OCI-LY3 (cell line): ENCODE data around the gene PHETA2.

Source experiments
- H2AFZ ChIP-seq: fragments of 200-600, 300-600 bp; shearing (Covaris generic); 2 replicates; pipeline ENCODE4 v1.6.0; 2014; ENCODE audit warnings: antibody characterized with exemption, low read depth, low read length
- H3K27ac ChIP-seq: fragments of 200-600, 300-600 bp; sonication (generic); 2 replicates; pipeline ENCODE4 v1.5.1; 2014; ENCODE audit warnings: mild to moderate bottlenecking, low read length, moderate library complexity, mixed read lengths
- H3K27me3 ChIP-seq: fragments of 200-600, 300-600 bp; sonication (generic); 2 replicates; pipeline ENCODE4 v1.6.1; 2014; ENCODE audit warnings: low read depth, low read length, mixed read lengths
- H3K36me3 ChIP-seq: fragments of 200-600, 300-600 bp; sonication (generic); replicated peaks from 2 replicates; pipeline ENCODE3; 2014; ENCODE audit warnings: low read depth, low read length, mixed read lengths
- H3K4me1 ChIP-seq: fragments of 300-600, 200-600 bp; sonication (generic); 2 replicates; pipeline ENCODE4 v1.6.1; 2014; ENCODE audit warnings: low read length, mixed read lengths
- H3K4me2 ChIP-seq: fragments of 200-600, 300-600 bp; sonication (generic); 2 replicates; pipeline ENCODE4 v1.6.1; 2014; ENCODE audit warnings: low read length, mixed read lengths
- H3K4me3 ChIP-seq: fragments of 300-600, 200-600 bp; sonication (generic); 2 replicates; pipeline ENCODE4 v1.5.1; 2014; ENCODE audit warnings: antibody characterized with exemption, mild to moderate bottlenecking, low read length, moderate library complexity
- H3K79me2 ChIP-seq: fragments of 300-600, 200-600 bp; shearing (Covaris generic); 2 replicates; pipeline ENCODE4 v1.6.1; 2014; ENCODE audit warnings: mild to moderate bottlenecking, low read length, mixed read lengths
- H3K9ac ChIP-seq: fragments of 300-600, 200-600 bp; shearing (Covaris generic); 2 replicates; pipeline ENCODE4 v1.6.0; 2014; ENCODE audit warnings: mild to moderate bottlenecking, low read length, moderate library complexity
- H3K9me3 ChIP-seq: fragments of 200-600, 300-600 bp; shearing (Covaris generic); 2 replicates; pipeline ENCODE4 v1.6.1; 2014; ENCODE audit warnings: low read length, mixed read lengths; ENCODE audit not compliant: insufficient read depth
- H4K20me1 ChIP-seq: fragments of 200-600, 300-600 bp; sonication (generic); 2 replicates; pipeline ENCODE4 v1.6.1; 2016; ENCODE audit warnings: low read length, mixed read lengths; ENCODE audit not compliant: insufficient read depth
- EZH2phosphoT487 ChIP-seq: fragments of 200-600 bp; shearing (Covaris generic); IDR thresholded peaks from 2 replicates; pipeline ENCODE4 v1.6.1; 2018; ENCODE audit warnings: antibody characterized with exemption, mixed run types, low read depth
- TF ChIP-seq, protein P1 (sequence below): fragments of 200-600, 300-600 bp; sonication (generic); IDR thresholded peaks from 2 replicates; pipeline ENCODE4 v1.5.1; 2014; ENCODE audit warnings: antibody characterized with exemption, low read length, low read depth

The PHETA2 gene

DNA sequence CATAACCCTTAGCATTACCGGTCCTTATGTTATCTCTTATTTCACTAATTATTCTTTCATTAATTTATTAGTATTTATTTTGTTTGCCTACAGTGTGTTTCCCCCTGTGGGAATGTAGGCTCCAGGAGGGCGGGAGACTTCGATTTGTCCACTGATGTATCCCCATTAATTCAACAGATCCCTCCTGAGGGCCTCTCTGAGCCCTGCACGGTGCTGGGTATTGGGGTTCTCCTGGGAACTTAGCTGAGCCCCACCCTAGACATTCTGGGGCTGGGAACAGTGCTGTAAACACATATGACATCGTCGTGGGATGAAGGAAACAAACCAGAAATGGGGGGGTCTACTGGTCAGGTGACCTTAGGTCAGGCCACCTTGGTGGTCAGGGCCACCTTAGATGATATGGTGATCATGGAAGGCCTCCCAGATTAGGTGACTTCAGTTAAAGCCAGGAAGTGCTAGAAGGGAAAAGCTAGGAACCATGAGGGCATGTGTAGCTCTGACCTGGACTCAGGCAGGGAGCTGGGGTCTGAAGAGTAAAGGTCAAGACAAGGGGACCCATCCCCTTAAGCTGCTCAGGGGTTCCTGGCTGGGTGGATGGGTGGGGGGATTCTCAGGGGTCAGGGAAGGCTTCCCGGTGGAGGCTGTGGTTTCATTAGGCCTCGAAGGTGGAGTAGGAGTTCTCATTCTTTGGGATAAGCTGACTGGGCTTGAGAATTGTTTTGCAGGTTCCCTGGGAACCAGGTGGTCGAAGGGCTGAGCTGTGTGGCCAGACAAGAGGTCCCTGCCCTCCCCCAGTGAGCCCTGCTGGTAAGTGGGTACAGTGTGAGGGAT is 1.0 kb downstream of the PHETA2 start:
- no peak overlapping the region for H3K9ac ChIP-seq
- no peak overlapping the region for H3K27ac ChIP-seq
- H4K20me1 ChIP-seq, result no peaks in the 10 kb centered on the region
- H2AFZ ChIP-seq, result no peak overlapping the region
- H3K79me2 ChIP-seq, result peaks cover 5% of the 10 kb centered on the region
- H3K4me1 ChIP-seq, result peaks cover 16% of the 10 kb centered on the region
- no peaks in the 10 kb centered on the region for H3K9me3 ChIP-seq
- no peaks in the 10 kb centered on the region for H3K27me3 ChIP-seq
- H3K36me3 ChIP-seq, result no peaks in the 10 kb centered on the region
- TF ChIP-seq EZH2phosphoT487, result no peak
- TF ChIP-seq, protein P1, sequence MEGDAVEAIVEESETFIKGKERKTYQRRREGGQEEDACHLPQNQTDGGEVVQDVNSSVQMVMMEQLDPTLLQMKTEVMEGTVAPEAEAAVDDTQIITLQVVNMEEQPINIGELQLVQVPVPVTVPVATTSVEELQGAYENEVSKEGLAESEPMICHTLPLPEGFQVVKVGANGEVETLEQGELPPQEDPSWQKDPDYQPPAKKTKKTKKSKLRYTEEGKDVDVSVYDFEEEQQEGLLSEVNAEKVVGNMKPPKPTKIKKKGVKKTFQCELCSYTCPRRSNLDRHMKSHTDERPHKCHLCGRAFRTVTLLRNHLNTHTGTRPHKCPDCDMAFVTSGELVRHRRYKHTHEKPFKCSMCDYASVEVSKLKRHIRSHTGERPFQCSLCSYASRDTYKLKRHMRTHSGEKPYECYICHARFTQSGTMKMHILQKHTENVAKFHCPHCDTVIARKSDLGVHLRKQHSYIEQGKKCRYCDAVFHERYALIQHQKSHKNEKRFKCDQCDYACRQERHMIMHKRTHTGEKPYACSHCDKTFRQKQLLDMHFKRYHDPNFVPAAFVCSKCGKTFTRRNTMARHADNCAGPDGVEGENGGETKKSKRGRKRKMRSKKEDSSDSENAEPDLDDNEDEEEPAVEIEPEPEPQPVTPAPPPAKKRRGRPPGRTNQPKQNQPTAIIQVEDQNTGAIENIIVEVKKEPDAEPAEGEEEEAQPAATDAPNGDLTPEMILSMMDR, result no peak
- no peak overlapping the region for H3K4me2 ChIP-seq
- H3K4me3 ChIP-seq, result no peak overlapping the region

DNA sequence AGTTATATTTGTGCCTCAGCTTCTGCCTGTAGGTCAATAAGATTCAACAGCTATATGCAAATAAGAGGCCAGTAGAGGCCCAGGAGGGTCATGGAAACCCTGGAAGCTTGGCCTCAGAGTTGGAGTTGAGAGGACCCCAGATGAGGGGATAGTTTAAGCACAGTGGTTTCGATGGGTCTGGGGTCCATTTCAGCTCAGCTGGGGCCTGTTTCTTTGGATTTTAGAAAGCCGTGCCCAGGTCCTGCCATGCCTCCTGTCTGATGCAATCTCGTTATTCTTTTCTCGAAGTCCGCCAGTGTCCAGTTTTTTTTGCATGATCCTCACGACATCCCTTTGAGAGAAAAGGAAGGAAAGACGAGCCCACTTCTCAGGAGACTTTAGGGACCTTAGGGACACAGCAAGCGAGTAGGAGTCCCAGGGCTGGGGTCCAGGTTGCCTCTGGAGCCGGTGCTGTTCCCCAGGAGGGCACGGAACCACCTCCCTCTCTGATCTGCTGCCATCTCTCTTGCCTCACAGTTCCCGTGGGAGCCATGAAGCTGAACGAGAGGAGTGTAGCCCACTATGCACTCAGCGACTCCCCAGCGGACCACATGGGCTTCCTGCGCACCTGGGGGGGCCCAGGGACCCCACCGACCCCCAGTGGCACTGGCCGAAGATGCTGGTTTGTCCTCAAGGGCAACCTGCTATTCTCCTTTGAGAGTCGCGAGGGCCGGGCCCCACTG is 2.9 kb downstream of the PHETA2 start:
- no peaks in the 10 kb centered on the region for H3K9me3 ChIP-seq
- no peak overlapping the region for H3K4me3 ChIP-seq
- no peak overlapping the region for H3K27ac ChIP-seq
- H3K27me3 ChIP-seq, result no peaks in the 10 kb centered on the region
- H3K9ac ChIP-seq, result no peak overlapping the region
- H3K79me2 ChIP-seq, result peaks cover 15% of the 10 kb centered on the region
- H3K4me2 ChIP-seq, result no peak overlapping the region
- H4K20me1 ChIP-seq, result no peaks in the 10 kb centered on the region
- peaks cover 4% of the 10 kb centered on the region for H3K36me3 ChIP-seq
- TF ChIP-seq, protein P1, result no peak
- no peak for TF ChIP-seq EZH2phosphoT487
- H3K4me1 ChIP-seq, result peaks cover 17% of the 10 kb centered on the region
- no peak overlapping the region for H2AFZ ChIP-seq

DNA sequence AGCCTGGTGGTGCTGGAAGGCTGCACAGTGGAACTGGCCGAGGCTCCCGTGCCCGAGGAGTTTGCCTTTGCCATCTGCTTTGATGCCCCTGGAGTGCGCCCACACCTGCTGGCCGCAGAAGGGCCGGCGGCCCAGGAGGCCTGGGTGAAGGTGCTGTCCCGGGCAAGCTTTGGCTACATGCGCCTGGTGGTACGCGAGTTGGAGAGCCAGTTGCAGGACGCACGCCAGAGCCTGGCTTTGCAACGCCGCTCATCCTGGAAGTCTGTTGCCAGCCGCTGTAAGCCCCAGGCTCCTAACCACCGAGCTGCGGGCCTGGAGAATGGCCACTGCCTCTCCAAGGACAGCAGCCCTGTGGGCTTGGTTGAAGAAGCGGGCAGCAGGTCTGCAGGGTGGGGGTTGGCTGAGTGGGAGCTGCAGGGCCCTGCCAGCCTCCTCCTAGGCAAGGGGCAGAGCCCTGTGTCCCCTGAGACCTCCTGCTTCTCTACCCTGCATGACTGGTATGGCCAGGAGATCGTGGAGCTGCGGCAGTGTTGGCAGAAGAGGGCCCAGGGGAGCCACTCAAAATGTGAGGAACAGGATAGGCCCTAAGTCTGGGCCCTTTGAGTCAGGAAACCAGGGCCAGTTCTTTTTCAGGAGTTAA is 3.6 kb downstream of the PHETA2 start:
- no peaks in the 10 kb centered on the region for H3K9me3 ChIP-seq
- no peaks in the 10 kb centered on the region for H3K27me3 ChIP-seq
- no peak overlapping the region for H3K4me3 ChIP-seq
- no peaks in the 10 kb centered on the region for H4K20me1 ChIP-seq
- H3K79me2 ChIP-seq, result peaks cover 15% of the 10 kb centered on the region
- no peak overlapping the region for H3K27ac ChIP-seq
- TF ChIP-seq, protein P1, result no peak
- TF ChIP-seq EZH2phosphoT487, result no peak
- H3K9ac ChIP-seq, result no peak overlapping the region
- H3K36me3 ChIP-seq, result peaks cover 5% of the 10 kb centered on the region
- H3K4me1 ChIP-seq, result peaks cover 17% of the 10 kb centered on the region
- H2AFZ ChIP-seq, result no peak overlapping the region
- no peak overlapping the region for H3K4me2 ChIP-seq
